Liver (tissue), 3 donors: ENCODE measurements around the gene SARM1.

ENCODE experiments used
- EGR1 ChIP-seq, 2 donors: IDR thresholded peaks; 2 replicates each; pipeline ENCODE4 v1.6.1; 2016 to 2018; ENCODE audit warnings: antibody characterized with exemption in 2 of 2, low read depth in 2 of 2
- FOXA1 ChIP-seq: IDR thresholded peaks from 2 replicates; pipeline ENCODE4 v1.6.1; 2016; ENCODE audit warnings: antibody characterized with exemption
- GABPA ChIP-seq, 2 donors: IDR thresholded peaks in 1 of 2; conservative IDR thresholded peaks in 1 of 2; 2 replicates each; pipeline ENCODE4 v1.6.1; 2016; ENCODE audit warnings: antibody characterized with exemption in 2 of 2, mild to moderate bottlenecking in 1 of 2, moderate library complexity in 1 of 2
- HNF4G ChIP-seq: IDR thresholded peaks from 2 replicates; pipeline ENCODE4 v1.6.1; 2016; ENCODE audit warnings: antibody characterized with exemption
- JUND ChIP-seq, 2 donors: IDR thresholded peaks; 2 replicates each; pipeline ENCODE4 v1.6.1; 2016; ENCODE audit warnings: antibody characterized with exemption in 2 of 2
- RAD21 ChIP-seq, 2 donors: IDR thresholded peaks; 2 replicates each; pipeline ENCODE4 v1.6.1; 2016; ENCODE audit warnings: antibody characterized with exemption in 2 of 2, mild to moderate bottlenecking in 2 of 2
- RXRA ChIP-seq, 2 donors: IDR thresholded peaks; 2 replicates each; pipeline ENCODE4 v1.6.1; 2017 to 2018; ENCODE audit warnings: antibody characterized with exemption in 2 of 2, mild to moderate bottlenecking in 1 of 2
- SP1 ChIP-seq: IDR thresholded peaks from 2 replicates; pipeline ENCODE4 v1.6.1; 2018; ENCODE audit warnings: antibody characterized with exemption, mild to moderate bottlenecking
- TAF1 ChIP-seq: conservative IDR thresholded peaks from 2 replicates; pipeline ENCODE4 v1.6.1; 2016; ENCODE audit warnings: antibody characterized with exemption, mild to moderate bottlenecking
- YY1 ChIP-seq: IDR thresholded peaks from 2 replicates; pipeline ENCODE4 v1.6.1; 2016; ENCODE audit warnings: antibody characterized with exemption, mild to moderate bottlenecking
- TF ChIP-seq, protein P1 (sequence below): fragments of 150-350 bp; IDR thresholded peaks from 2 replicates; pipeline ENCODE4 v1.5.1; 2017; ENCODE audit warnings: improper control_type of control experiment, low read depth, low read length; ENCODE audit not compliant: missing input control
- TF ChIP-seq, protein P2 (sequence below): IDR thresholded peaks from 2 replicates; pipeline ENCODE4 v1.6.1; 2016; ENCODE audit warnings: antibody characterized with exemption
- TF ChIP-seq, protein P3 (sequence below): IDR thresholded peaks from 2 replicates; pipeline ENCODE4 v1.6.1; 2016; ENCODE audit warnings: antibody characterized with exemption
- TF ChIP-seq, protein P4 (sequence below): IDR thresholded peaks from 2 replicates; pipeline ENCODE4 v1.6.1; 2016; ENCODE audit warnings: antibody characterized with exemption, mild to moderate bottlenecking
- donor health status: healthy.
- donor health status: healthy.

DNA sequence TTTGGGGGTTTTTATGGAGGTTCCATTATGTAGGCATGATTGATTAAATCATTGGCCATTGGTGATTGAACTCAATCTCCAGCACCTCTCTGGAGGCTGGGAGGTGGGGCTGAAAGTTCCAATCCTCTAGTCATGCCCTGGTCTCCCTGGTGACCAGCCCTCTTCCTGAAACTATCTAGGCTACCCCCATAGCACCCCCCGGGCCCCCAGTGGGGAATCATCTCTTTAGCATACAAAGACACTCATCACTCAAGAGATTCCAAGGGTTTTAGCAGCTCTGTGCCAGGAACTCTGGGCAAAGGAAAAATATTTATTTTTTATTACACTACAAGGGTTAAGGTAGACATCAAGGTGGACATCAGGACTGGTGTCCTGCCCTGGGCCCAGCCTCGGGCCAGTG, 23.9 kb downstream of the SARM1 start:
- TF ChIP-seq, protein P1, sequence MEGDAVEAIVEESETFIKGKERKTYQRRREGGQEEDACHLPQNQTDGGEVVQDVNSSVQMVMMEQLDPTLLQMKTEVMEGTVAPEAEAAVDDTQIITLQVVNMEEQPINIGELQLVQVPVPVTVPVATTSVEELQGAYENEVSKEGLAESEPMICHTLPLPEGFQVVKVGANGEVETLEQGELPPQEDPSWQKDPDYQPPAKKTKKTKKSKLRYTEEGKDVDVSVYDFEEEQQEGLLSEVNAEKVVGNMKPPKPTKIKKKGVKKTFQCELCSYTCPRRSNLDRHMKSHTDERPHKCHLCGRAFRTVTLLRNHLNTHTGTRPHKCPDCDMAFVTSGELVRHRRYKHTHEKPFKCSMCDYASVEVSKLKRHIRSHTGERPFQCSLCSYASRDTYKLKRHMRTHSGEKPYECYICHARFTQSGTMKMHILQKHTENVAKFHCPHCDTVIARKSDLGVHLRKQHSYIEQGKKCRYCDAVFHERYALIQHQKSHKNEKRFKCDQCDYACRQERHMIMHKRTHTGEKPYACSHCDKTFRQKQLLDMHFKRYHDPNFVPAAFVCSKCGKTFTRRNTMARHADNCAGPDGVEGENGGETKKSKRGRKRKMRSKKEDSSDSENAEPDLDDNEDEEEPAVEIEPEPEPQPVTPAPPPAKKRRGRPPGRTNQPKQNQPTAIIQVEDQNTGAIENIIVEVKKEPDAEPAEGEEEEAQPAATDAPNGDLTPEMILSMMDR: no peak
- no peak for TF ChIP-seq RAD21 (IDR thresholded peaks at IDR 0.05)
- TF ChIP-seq JUND (IDR thresholded peaks at IDR 0.05): no peak
- no peak for TF ChIP-seq YY1
- TF ChIP-seq, protein P2, sequence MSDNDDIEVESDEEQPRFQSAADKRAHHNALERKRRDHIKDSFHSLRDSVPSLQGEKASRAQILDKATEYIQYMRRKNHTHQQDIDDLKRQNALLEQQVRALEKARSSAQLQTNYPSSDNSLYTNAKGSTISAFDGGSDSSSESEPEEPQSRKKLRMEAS: no peak
- no peak for TF ChIP-seq SP1
- no peak for TF ChIP-seq TAF1
- TF ChIP-seq EGR1 (IDR thresholded peaks at IDR 0.05; ENCODE audit: low read depth in 2 of 2): no peak
- TF ChIP-seq RXRA (IDR thresholded peaks at IDR 0.05): no peak
- TF ChIP-seq, protein P3, sequence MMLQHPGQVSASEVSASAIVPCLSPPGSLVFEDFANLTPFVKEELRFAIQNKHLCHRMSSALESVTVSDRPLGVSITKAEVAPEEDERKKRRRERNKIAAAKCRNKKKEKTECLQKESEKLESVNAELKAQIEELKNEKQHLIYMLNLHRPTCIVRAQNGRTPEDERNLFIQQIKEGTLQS: no peak
- no peak for TF ChIP-seq HNF4G
- TF ChIP-seq, protein P4, sequence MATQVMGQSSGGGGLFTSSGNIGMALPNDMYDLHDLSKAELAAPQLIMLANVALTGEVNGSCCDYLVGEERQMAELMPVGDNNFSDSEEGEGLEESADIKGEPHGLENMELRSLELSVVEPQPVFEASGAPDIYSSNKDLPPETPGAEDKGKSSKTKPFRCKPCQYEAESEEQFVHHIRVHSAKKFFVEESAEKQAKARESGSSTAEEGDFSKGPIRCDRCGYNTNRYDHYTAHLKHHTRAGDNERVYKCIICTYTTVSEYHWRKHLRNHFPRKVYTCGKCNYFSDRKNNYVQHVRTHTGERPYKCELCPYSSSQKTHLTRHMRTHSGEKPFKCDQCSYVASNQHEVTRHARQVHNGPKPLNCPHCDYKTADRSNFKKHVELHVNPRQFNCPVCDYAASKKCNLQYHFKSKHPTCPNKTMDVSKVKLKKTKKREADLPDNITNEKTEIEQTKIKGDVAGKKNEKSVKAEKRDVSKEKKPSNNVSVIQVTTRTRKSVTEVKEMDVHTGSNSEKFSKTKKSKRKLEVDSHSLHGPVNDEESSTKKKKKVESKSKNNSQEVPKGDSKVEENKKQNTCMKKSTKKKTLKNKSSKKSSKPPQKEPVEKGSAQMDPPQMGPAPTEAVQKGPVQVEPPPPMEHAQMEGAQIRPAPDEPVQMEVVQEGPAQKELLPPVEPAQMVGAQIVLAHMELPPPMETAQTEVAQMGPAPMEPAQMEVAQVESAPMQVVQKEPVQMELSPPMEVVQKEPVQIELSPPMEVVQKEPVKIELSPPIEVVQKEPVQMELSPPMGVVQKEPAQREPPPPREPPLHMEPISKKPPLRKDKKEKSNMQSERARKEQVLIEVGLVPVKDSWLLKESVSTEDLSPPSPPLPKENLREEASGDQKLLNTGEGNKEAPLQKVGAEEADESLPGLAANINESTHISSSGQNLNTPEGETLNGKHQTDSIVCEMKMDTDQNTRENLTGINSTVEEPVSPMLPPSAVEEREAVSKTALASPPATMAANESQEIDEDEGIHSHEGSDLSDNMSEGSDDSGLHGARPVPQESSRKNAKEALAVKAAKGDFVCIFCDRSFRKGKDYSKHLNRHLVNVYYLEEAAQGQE: no peak
- TF ChIP-seq FOXA1: no peak
- no peak for TF ChIP-seq GABPA (IDR thresholded peaks at IDR 0.05 in 1 of 2, conservative IDR thresholded peaks at IDR 0.05 in 1 of 2)
